ENCODE data around the gene DPH2. TPM values are rescaled to one million over a fixed set of nuclear protein-coding genes. Genes with fewer than 3 reads are reported as not detected.

The DPH2 gene
- total RNA-seq, 1 donor from 2014 or later, result 9.5 TPM

GRCh38 chr1:43931711-43932660, 37.8 kb upstream of the DPH2 start:
- no peak for TF ChIP-seq CTCF (IDR thresholded peaks at IDR 0.05)
- no peak for TF ChIP-seq EZH2 (IDR thresholded peaks at IDR 0.05)
- no peak for TF ChIP-seq EZH2phosphoT487 (IDR thresholded peaks at IDR 0.05)
- no peak overlapping the region for H3K4me3 Mint-ChIP-seq
- H3K4me1 Mint-ChIP-seq, result peaks cover 33% of the 10 kb centered on the region
- Histone ChIP-seq H3K27ac (no peak overlapping the region), H3K4me2 (no peak overlapping the region), H3K9ac (no peak overlapping the region), H4K20me1 (ENCODE audit: low read depth) (peaks cover 38% of the 10 kb centered on the region), H3K4me3 (no peak overlapping the region), H2AFZ (replicated peaks) (no peak overlapping the region), H3K27me3 (peaks cover 48% of the 10 kb centered on the region), H3K4me1 (peaks cover 30% of the 10 kb centered on the region), H3K79me2 (ENCODE audit: low read depth) (no peaks in the 10 kb centered on the region), H3K36me3 (no peaks in the 10 kb centered on the region), H3K9me3 (ENCODE audit: low read depth) (no peaks in the 10 kb centered on the region), H3F3A (ENCODE audit: low read depth) (peaks cover 29% of the 10 kb centered on the region)
- H3K36me3 Mint-ChIP-seq, result peaks cover 9% of the 10 kb centered on the region
- H3K27ac Mint-ChIP-seq, result no peak overlapping the region
- peaks cover 16% of the 10 kb centered on the region for H3K27me3 Mint-ChIP-seq (ENCODE audit: insufficient read depth, low read depth)
- no peak for DNase-seq (ENCODE audit: low spot score)
- no peaks in the 10 kb centered on the region for H3K9me3 Mint-ChIP-seq

GRCh38 chr1:43932786-43933385, 36.9 kb upstream of the DPH2 start:
- Mint-ChIP-seq H3K27ac (peak overlapping the region; percentile 39), H3K36me3 (peaks cover 5% of the 10 kb centered on the region), H3K27me3 (ENCODE audit: insufficient read depth, low read depth) (peaks cover 22% of the 10 kb centered on the region), H3K9me3 (no peaks in the 10 kb centered on the region), H3K4me1 (peaks cover 33% of the 10 kb centered on the region), H3K4me3 (peak overlapping the region; percentile 65)
- Histone ChIP-seq H4K20me1 (ENCODE audit: low read depth) (peaks cover 42% of the 10 kb centered on the region), H3K36me3 (no peaks in the 10 kb centered on the region), H3K9ac (peak overlapping the region; percentile 16), H3K27ac (no peak overlapping the region), H3F3A (ENCODE audit: low read depth) (peaks cover 29% of the 10 kb centered on the region), H3K79me2 (ENCODE audit: low read depth) (no peaks in the 10 kb centered on the region), H3K4me1 (peaks cover 30% of the 10 kb centered on the region), H3K4me3 (peak overlapping the region; percentile 81), H2AFZ (replicated peaks) (peak overlapping the region; percentile 100), H3K4me2 (peak overlapping the region; percentile 99), H3K27me3 (peaks cover 57% of the 10 kb centered on the region), H3K9me3 (ENCODE audit: low read depth) (no peaks in the 10 kb centered on the region)
- DNase-seq (ENCODE audit: low spot score), result no peak
- TF ChIP-seq EZH2 (IDR thresholded peaks at IDR 0.05) (no peak), CTCF (IDR thresholded peaks at IDR 0.05) (no peak), EZH2phosphoT487 (IDR thresholded peaks at IDR 0.05) (no peak)

- H3K79me2 ChIP-seq (ENCODE audit: low read depth), result no peaks in the 10 kb centered on the region
- H3K36me3 ChIP-seq, result no peaks in the 10 kb centered on the region
- peak within 1 kb of the TSS; percentile 100 for H2AFZ ChIP-seq (replicated peaks)
- H3K9me3 ChIP-seq (ENCODE audit: low read depth), result no peaks in the 10 kb centered on the region
- no peak for TF ChIP-seq CTCF (IDR thresholded peaks at IDR 0.05)
- no peak for TF ChIP-seq EZH2phosphoT487 (IDR thresholded peaks at IDR 0.05)
- H3K27me3 Mint-ChIP-seq (ENCODE audit: insufficient read depth, low read depth), result peaks cover 28% of the 10 kb centered on the region
- DNase-seq (ENCODE audit: low spot score), result peak; percentile 81
- peaks cover 33% of the 10 kb centered on the region for H3K4me1 Mint-ChIP-seq
- H3K4me1 ChIP-seq, result peaks cover 30% of the 10 kb centered on the region
- H4K20me1 ChIP-seq (ENCODE audit: low read depth), result peaks cover 42% of the 10 kb centered on the region
- no peak within 1 kb of the TSS for H3K27ac ChIP-seq
- peak within 1 kb of the TSS; percentile 16 for H3K9ac ChIP-seq
- peak within 1 kb of the TSS; percentile 79 for H3K4me3 Mint-ChIP-seq
- H3K27me3 ChIP-seq, result peaks cover 64% of the 10 kb centered on the region
- H3K4me2 ChIP-seq, result peak within 1 kb of the TSS; percentile 99
- peaks cover 29% of the 10 kb centered on the region for H3F3A ChIP-seq (ENCODE audit: low read depth)
- peaks cover 4% of the 10 kb centered on the region for H3K36me3 Mint-ChIP-seq
- peak within 1 kb of the TSS; percentile 39 for H3K27ac Mint-ChIP-seq
- no peaks in the 10 kb centered on the region for H3K9me3 Mint-ChIP-seq
- peak within 1 kb of the TSS; percentile 81 for H3K4me3 ChIP-seq
Observed at GRCh38 chr1:43933386-43934100, 36.3 kb upstream of the DPH2 start, which contains the start of gene ARTN. Gene ARTN, plus strand, starts transcription at chr1:43933801. Its CDS starts 1,856 bp downstream, at chr1:43935657.

Measured in neural progenitor cell (in vitro differentiated cells).